NOMO-1 treated with DMSO at 0.1 percent for 48 hours (cell line): ENCODE measurements around the gene STC2.

ENCODE experiments used
- DNase-seq: peaks from one replicate; lab custom pipeline; 2025; ENCODE audit not compliant: unreplicated experiment; lab: John Stamatoyannopoulos, UW

The STC2 gene

GRCh38 chr5:173329491-173330337 is 1.5 kb upstream of the STC2 start:
- DNase-seq = no peak

GRCh38 chr5:173328844-173329490 is 753 bp upstream of the STC2 start:
- DNase-seq = no peak

GRCh38 chr5:173327084-173327947 is 898 bp downstream of the STC2 start:
- DNase-seq = no peak

- no peak for DNase-seq
Observed at GRCh38 chr5:173326501-173326960, 1.7 kb downstream of the STC2 start.

GRCh38 chr5:173325091-173325698 is 3.0 kb downstream of the STC2 start:
- DNase-seq = no peak

- no peak for DNase-seq
Observed at GRCh38 chr5:173324115-173325001, 3.9 kb downstream of the STC2 start.

GRCh38 chr5:173323799-173324114 is 4.5 kb downstream of the STC2 start:
- no peak for DNase-seq

GRCh38 chr5:173323106-173323798 is 5.0 kb downstream of the STC2 start:
- DNase-seq = no peak

GRCh38 chr5:173321886-173322285 is 6.3 kb downstream of the STC2 start:
- DNase-seq = no peak

- no peak for DNase-seq
Observed at GRCh38 chr5:173320259-173320658, 8.0 kb downstream of the STC2 start.

GRCh38 chr5:173319646-173320045 is 8.6 kb downstream of the STC2 start:
- no peak for DNase-seq

- no peak for DNase-seq
Observed at GRCh38 chr5:173318881-173319620, 9.2 kb downstream of the STC2 start.

GRCh38 chr5:173318330-173318729 is 9.9 kb downstream of the STC2 start:
- no peak for DNase-seq

- no peak for DNase-seq
Observed at GRCh38 chr5:173317852-173318251, 10.4 kb downstream of the STC2 start.

- no peak for DNase-seq
Observed at GRCh38 chr5:173317091-173317730, 11.0 kb downstream of the STC2 start.

- no peak for DNase-seq
Observed at GRCh38 chr5:173316339-173317020, 11.7 kb downstream of the STC2 start.

- DNase-seq = no peak
Observed at GRCh38 chr5:173315495-173316338, 12.5 kb downstream of the STC2 start.
